ENCODE measurements around the gene RFC1. TPM values are rescaled to one million over a fixed set of nuclear protein-coding genes. Genes with fewer than 3 reads are reported as not detected.

The RFC1 gene
- total and polyA plus RNA-seq, 4 donors, result 11.0 to 75.3 (median 25.9) TPM

- no peak for ATAC-seq (ENCODE audit: insufficient read depth, low FRiP score)
Observed at GRCh38 chr4:39312816-39313215, 53.3 kb downstream of the RFC1 start.

GRCh38 chr4:39308611-39309010 is 57.6 kb downstream of the RFC1 start:
- TF ChIP-seq CTCF (IDR thresholded peaks at IDR 0.05; ENCODE audit: control extremely low read depth, extremely low read depth), result no peak
- 81 to 84% methylated on average over 6 of the region's 6 CpGs for WGBS, 2 donors
- Histone ChIP-seq H3K36me3 (ENCODE audit: control insufficient read depth in 4 of 4, insufficient read depth in 4 of 4, low read length in 4 of 4) (peaks cover 15 to 43% (median 22%) of the 10 kb centered on the region in 4 donors), H3K27ac (ENCODE audit: low read depth in 1 of 2, low read length in 1 of 2) (no peak overlapping the region), H3K27me3 (ENCODE audit: control insufficient read depth in 3 of 3, insufficient read depth in 3 of 3, low read length in 2 of 3) (no peaks in the 10 kb centered on the region), H3K4me1 (ENCODE audit: control insufficient read depth in 5 of 5, insufficient read depth in 5 of 5, low read length in 5 of 5) (peaks cover 0 to 19% (median 4%) of the 10 kb centered on the region in 5 donors), H3K9me3 (ENCODE audit: control insufficient read depth in 4 of 4, insufficient read depth in 3 of 4, low read length in 3 of 4) (peaks cover 0 to 2% (median 0%) of the 10 kb centered on the region in 4 donors), H3K9ac (ENCODE audit: insufficient read depth in 1 of 2, low read length in 2 of 2) (no peak overlapping the region), H3K4me3 (no peak overlapping the region)
- ATAC-seq (ENCODE audit: insufficient read depth, low FRiP score) (no peak), DNase-seq (peak in 2 of 3 donors; percentile 13 to 23)

More at GRCh38 chr4:39312816-39313215, 53.3 kb downstream of the RFC1 start:
- peaks cover 0 to 26% (median 4%) of the 10 kb centered on the region in 5 donors for H3K4me1 ChIP-seq (ENCODE audit: control insufficient read depth in 5 of 5, insufficient read depth in 5 of 5, low read length in 5 of 5)
- 32 to 61% methylated on average over 4 of the region's 4 CpGs for WGBS, 2 donors
- no peaks in the 10 kb centered on the region for H3K27me3 ChIP-seq (ENCODE audit: control insufficient read depth in 3 of 3, insufficient read depth in 3 of 3, low read length in 2 of 3)
- H3K27ac ChIP-seq (ENCODE audit: low read depth in 1 of 2, low read length in 1 of 2), result no peak overlapping the region
- DNase-seq, result peak in 2 of 3 donors; percentile 75 to 82
- peaks cover 0 to 2% (median 0%) of the 10 kb centered on the region in 4 donors for H3K9me3 ChIP-seq (ENCODE audit: control insufficient read depth in 4 of 4, insufficient read depth in 3 of 4, low read length in 3 of 4)
- H3K36me3 ChIP-seq (ENCODE audit: control insufficient read depth in 4 of 4, insufficient read depth in 4 of 4, low read length in 4 of 4), result peaks cover 18 to 47% (median 24%) of the 10 kb centered on the region in 4 donors
- no peak overlapping the region for H3K9ac ChIP-seq (ENCODE audit: insufficient read depth in 1 of 2, low read length in 2 of 2)
- no peak for TF ChIP-seq CTCF (IDR thresholded peaks at IDR 0.05; ENCODE audit: control extremely low read depth, extremely low read depth)
- H3K4me3 ChIP-seq, result no peak overlapping the region

GRCh38 chr4:39305912-39306677 is 60.1 kb downstream of the RFC1 start:
- H3K36me3 ChIP-seq (ENCODE audit: control insufficient read depth in 4 of 4, insufficient read depth in 4 of 4, low read length in 4 of 4), result peaks cover 12 to 43% (median 22%) of the 10 kb centered on the region in 4 donors

More at GRCh38 chr4:39305912-39306677, 60.1 kb downstream of the RFC1 start:
- DNase-seq (no peak), ATAC-seq (ENCODE audit: insufficient read depth, low FRiP score) (no peak)
- no peaks in the 10 kb centered on the region for H3K27me3 ChIP-seq (ENCODE audit: control insufficient read depth in 3 of 3, insufficient read depth in 3 of 3, low read length in 2 of 3)
- no peak overlapping the region for H3K27ac ChIP-seq (ENCODE audit: low read depth in 1 of 2, low read length in 1 of 2)
- H3K9ac ChIP-seq (ENCODE audit: insufficient read depth in 1 of 2, low read length in 2 of 2), result no peak overlapping the region
- no peak for TF ChIP-seq CTCF (IDR thresholded peaks at IDR 0.05; ENCODE audit: control extremely low read depth, extremely low read depth)
- H3K4me3 ChIP-seq, result no peak overlapping the region
- H3K9me3 ChIP-seq (ENCODE audit: control insufficient read depth in 4 of 4, insufficient read depth in 3 of 4, low read length in 3 of 4), result peaks cover 0 to 2% (median 0%) of the 10 kb centered on the region in 4 donors
- H3K4me1 ChIP-seq (ENCODE audit: control insufficient read depth in 5 of 5, insufficient read depth in 5 of 5, low read length in 5 of 5), result peaks cover 0 to 4% (median 0%) of the 10 kb centered on the region in 5 donors
- WGBS, 2 donors, result 80 to 81% methylated on average over 14 of the region's 14 CpGs

Measured in lung (tissue), 12 donors.